GM15510 (cell line): Measurements from ENCODE around the gene USP53.

Experiments used
- POLR2A ChIP-seq: IDR thresholded peaks from 3 replicates; pipeline ENCODE4 v1.6.1; 2011; ENCODE audit warnings: borderline replicate concordance; ENCODE audit not compliant: insufficient read length; ENCODE audit errors: extremely low read depth

Gene USP53

DNA sequence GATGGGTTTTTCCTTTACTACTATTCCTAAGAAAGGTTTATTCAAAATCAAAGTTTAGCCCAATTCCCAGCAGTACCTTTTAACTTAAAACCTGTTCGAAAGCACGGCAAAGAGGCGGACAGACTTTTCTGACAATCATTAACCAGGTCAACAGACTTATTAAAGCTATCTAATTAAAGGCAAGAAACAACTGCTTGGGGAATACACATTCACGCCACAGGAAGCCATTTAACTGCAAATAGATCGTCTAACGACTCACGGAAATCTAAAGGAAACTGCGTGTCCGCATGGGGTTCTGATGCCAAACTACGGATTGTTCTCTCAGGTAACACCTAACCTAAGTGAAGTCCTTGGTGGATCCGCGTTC lies 663 bp upstream of the USP53 start:
- TF ChIP-seq POLR2A, result no peak

- TF ChIP-seq POLR2A, result no peak
Measured at GRCh38 chr4:119212964-119213606, 572 bp downstream of the USP53 start.

- no peak for TF ChIP-seq POLR2A
Measured at GRCh38 chr4:119218093-119218492, 5.6 kb downstream of the USP53 start.

- TF ChIP-seq POLR2A, result no peak
Measured at GRCh38 chr4:119221412-119221811, 8.9 kb downstream of the USP53 start.

GRCh38 chr4:119227690-119228089 lies 15.2 kb downstream of the USP53 start:
- TF ChIP-seq POLR2A, result no peak

- no peak for TF ChIP-seq POLR2A
Measured at GRCh38 chr4:119228406-119228805, 15.9 kb downstream of the USP53 start.

DNA sequence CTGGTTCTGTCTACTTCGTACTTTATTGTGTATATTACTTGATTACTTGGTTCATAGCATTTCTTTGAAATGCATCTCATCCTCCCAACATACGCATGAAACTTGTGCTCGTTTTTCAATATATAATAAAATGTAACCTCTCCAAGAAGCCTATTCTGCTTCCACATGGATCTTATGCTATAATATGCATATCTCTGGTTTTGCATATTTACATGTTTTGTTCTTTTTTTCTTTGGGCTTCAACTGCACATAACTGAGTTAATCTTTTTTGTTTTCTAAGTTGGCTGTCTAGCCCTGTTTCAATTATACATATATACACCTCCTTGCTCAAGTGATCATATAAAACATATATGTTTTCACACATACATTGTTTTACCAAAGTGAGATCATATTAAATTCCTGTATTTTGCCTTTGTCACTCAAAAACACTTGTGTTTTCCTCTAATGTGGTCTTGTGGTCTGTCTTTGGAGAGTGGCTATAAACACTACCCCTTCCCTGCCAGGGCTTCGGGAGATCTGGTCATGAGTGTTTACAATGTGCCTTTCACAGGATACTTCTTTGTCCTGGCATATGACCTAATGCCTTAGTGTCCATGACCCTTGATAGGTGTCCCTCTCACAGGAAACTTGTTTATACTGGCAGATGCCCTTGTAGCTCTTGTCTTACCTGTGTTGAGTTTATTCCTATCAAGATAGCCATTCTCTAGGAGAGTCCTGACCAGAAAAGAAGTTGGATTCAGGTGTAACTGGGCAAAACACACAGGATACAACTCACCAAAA lies 17.6 kb downstream of the USP53 start:
- no peak for TF ChIP-seq POLR2A

DNA sequence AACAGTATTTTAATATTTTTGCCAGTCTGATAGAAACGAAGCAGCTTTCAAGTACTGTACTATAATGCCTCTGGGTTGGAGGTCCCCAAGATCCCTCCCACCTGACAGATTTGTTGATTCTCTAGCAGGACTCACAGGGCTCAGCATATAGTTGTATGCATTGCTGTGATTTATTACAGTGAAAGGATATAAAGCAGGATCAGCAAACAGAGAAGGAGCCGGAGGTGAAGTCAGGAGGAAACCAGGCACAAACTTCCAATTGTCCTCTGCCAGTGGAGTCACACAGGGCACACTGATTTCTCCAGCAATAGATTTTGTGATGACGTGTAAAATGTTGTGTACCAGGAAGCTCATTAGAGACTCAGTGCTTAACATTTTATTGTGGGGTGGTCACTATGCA lies 19.0 kb downstream of the USP53 start:
- TF ChIP-seq POLR2A, result no peak

DNA sequence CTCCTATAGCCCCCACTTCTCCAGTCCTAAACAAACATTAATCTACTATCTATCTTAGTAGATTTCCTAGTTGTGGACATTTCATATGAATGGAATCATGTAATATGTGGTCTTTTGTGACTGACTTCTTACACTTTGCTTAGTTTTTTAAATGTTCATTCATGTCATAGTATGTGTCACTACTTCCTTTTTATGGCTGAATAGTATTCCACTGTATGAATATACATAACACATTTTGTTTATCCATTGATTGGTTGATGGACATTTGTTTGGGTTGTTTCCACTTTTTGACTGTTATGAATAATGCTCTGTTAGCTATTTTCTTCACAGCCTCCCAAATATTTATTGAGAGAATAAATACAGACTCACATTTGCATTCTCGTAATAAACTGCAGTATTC lies 19.8 kb downstream of the USP53 start:
- no peak for TF ChIP-seq POLR2A

GRCh38 chr4:119233191-119233590 lies 20.7 kb downstream of the USP53 start:
- TF ChIP-seq POLR2A, result no peak

DNA sequence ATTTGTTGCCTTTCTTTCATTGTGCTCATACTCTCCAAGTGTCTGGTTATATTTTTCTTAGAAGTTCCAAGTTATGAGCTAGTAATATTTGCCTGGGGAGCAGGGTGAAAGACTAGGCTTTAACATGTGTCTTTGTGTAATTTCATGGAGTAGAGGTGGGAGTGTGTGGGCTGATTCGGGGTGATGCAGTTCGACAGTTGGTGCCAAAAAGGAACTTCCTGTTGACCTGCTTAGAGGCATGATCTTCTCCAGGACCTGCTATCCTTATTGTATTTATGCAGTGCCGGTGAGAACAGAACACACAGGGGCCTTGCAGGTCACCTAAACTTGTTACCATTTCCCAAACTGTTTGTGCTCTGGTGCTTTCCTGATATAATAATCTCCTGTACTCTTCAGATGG lies 21.2 kb downstream of the USP53 start:
- TF ChIP-seq POLR2A, result no peak

DNA sequence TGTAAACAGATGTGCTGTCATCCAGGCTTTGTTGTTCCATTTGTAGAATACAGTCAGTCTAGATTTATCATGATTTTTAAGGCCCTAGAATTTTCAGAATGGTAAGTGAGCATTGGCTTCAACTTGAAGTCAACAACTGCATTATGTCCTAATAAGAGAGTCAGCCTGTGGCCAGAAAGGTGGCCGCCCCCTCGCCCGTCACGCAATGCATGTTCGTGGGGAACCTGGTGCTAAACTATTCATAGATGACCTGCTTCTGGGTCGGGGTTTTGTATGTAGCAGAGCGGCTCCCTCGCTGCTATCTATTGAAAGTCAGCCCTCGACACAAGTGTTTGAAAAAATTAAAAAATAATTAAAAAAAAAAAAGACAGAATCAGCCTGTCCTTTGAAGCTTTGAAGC lies 24.7 kb downstream of the USP53 start:
- no peak for TF ChIP-seq POLR2A

DNA sequence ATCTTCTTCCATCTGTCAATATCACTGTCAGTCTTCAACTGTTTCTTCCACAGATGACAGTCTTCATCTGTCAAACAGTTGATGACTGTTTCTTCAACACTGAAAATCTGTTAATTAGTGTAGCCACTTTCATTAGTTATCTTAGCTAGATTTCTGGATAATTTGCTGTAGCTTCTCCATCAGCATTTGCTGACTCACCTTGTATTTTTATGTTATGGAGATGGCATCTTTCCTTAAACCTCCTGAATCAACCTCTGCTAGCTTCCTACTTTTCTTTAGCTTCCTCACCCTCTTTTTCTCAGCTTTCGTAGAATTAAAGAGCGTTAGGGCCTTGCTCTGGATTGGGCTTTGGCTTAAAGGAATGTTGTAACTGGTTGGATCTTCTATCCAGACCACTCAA lies 25.1 kb downstream of the USP53 start:
- no peak for TF ChIP-seq POLR2A

DNA sequence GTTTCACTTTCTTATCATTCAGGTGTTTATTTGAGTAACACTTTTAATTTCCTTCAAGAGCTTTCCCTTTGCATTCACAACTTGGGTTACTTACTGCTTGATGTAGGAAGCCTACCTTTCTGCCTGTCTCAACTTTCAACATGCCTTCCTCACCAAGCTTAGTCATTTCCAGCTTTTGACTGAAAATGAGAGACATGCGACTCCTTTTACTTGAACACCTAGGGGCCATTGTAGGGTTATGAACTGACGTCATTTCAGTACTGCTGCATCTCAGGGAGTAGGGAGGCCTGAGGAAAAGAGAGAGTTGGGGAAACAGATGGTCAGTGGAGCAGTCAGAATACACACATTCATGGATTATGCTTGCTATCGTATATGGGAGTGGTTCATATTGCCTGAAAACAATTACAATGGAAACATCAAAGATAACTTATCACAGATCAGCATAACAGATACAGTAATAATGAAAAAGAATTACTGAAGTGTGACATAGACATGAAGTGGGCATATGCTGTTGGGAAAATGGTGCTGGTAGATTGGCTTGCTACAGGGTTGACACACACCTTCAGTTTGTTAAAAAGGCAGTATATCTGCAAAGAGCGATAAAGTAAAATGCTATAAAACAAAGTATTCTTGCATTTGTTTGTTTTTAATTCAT lies 25.7 kb downstream of the USP53 start:
- no peak for TF ChIP-seq POLR2A

DNA sequence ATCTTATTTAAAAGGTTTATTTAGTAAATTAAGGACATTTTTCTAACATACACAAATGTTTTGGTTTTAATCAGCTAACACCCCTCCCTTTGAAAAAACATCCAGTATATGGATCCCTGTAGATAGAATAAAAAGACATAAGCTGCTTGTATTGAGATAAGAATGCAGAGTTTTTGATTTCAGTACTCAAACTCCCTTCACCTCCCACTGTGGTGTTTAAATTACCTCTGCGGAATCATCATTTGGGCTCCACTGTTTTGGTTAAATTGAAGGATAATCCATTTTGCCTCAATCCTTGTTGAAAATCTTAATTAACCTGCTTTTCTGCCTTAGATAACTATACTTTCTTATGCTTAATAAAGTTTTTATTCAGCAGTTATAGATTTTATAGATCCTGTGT lies 27.6 kb downstream of the USP53 start:
- no peak for TF ChIP-seq POLR2A

GRCh38 chr4:119240568-119240967 lies 28.1 kb downstream of the USP53 start:
- TF ChIP-seq POLR2A, result no peak
